ENCODE results near the gene PCDH9. TPM values are rescaled to one million over a fixed set of nuclear protein-coding genes. Genes with fewer than 3 reads are reported as not detected.
"Not testable (repeated sequence)": the region's sequence is repeated elsewhere in the genome, so short reads cannot be mapped to it uniquely, and the experiment has no call there.

PCDH9 gene
- total RNA-seq, 1 donor from 2014 or later = 9.8 TPM

DNA sequence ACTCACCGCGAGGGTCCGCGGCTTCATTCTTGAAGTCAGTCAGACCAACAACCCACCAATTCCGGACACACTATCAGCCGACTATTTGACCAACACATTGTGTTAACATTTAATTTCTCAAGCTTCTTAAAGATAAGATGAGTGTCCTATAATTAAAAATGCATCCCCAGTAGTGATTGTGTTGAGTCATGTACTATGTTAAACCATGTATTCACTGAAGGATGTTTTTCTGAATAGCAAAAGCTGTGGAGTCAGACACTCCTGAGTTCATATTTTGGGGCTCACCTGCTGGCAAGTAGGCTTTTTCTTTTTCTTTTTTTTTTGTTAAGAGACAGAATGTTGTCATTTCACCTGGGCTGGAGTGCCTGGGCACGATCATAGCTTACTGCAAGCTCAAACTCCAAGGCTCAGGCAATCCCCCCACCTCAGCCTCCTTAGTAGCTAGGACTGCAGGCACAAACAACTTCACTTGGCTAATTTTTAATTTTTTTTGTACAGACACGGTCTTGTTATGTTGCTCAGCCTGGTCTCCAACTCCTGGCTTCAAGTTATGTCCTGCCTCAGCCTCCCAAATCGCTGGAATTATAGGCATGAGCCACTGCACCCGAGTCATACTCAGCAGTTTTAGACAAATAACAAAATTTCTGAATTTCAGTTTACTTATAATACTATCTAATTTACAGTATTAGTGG is 606.9 kb downstream of the PCDH9 start:
- H3K4me3 Mint-ChIP-seq (ENCODE audit: unreplicated experiment) = no peak overlapping the region
- no peaks in the 10 kb centered on the region for H3K36me3 Mint-ChIP-seq (ENCODE audit: low read depth)
- no peaks in the 10 kb centered on the region for H3K4me1 Mint-ChIP-seq (ENCODE audit: low read depth)
- no peak overlapping the region for H3K27ac Mint-ChIP-seq (ENCODE audit: unreplicated experiment)
- H3K9me3 Mint-ChIP-seq (ENCODE audit: low read depth) = no peaks in the 10 kb centered on the region
- no peaks in the 10 kb centered on the region for H3K27me3 Mint-ChIP-seq (ENCODE audit: low read depth)
- TF ChIP-seq, protein P1, sequence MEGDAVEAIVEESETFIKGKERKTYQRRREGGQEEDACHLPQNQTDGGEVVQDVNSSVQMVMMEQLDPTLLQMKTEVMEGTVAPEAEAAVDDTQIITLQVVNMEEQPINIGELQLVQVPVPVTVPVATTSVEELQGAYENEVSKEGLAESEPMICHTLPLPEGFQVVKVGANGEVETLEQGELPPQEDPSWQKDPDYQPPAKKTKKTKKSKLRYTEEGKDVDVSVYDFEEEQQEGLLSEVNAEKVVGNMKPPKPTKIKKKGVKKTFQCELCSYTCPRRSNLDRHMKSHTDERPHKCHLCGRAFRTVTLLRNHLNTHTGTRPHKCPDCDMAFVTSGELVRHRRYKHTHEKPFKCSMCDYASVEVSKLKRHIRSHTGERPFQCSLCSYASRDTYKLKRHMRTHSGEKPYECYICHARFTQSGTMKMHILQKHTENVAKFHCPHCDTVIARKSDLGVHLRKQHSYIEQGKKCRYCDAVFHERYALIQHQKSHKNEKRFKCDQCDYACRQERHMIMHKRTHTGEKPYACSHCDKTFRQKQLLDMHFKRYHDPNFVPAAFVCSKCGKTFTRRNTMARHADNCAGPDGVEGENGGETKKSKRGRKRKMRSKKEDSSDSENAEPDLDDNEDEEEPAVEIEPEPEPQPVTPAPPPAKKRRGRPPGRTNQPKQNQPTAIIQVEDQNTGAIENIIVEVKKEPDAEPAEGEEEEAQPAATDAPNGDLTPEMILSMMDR (IDR thresholded peaks at IDR 0.05) = no peak
- no peak for DNase-seq (ENCODE audit: low spot score)

DNA sequence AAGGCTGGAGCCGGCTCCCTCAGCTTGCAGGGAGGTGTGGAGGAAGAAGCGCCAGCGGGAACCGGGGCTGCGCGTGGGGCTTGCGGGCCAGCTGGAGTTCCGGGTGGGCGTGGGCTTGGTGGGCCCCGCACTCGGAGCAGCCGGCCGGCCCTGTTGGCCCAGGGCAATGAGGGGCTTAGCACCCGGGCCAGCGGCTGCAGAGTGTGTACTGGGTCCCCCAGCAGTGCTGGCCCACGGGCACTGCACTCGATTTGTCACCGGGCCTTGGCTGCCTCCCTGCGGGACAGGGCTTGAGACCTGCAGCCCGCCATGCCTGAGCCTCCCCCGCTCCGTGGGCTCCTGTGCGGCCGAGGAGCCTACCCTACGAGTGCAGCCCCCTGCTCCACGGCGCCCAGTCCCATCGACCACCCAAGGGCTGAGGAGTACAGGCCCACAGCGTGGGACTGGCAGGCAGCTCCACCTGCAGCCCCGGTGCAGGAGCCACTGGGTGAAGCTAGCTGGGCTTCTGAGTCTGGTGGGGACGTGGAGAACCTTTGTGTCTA is 608.2 kb downstream of the PCDH9 start:
- not testable (repeated sequence) for H3K4me1 Mint-ChIP-seq (ENCODE audit: low read depth); H3K27me3 Mint-ChIP-seq (ENCODE audit: low read depth); H3K36me3 Mint-ChIP-seq (ENCODE audit: low read depth); H3K9me3 Mint-ChIP-seq (ENCODE audit: low read depth); H3K27ac Mint-ChIP-seq (ENCODE audit: unreplicated experiment); H3K4me3 Mint-ChIP-seq (ENCODE audit: unreplicated experiment)
- DNase-seq (ENCODE audit: low spot score) = peak; percentile 81

DNA sequence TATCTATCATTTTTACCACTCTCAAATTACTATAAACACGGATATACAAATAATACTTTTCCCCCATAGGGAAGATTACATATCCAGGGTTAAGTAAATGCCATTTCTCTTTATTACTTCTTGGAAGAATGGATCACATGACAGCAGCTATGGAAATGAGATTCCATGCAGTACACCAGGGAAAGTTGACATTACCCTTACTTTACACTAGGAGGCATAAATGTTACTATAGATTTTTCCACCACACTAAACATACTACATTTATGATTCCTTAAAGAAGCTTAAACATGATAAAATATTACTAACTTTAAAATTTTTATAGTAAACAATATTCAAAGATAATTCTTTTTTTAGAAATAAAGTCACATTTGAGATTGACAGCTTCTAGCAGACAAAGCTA is 611.4 kb downstream of the PCDH9 start:
- Mint-ChIP-seq H3K36me3 (ENCODE audit: low read depth) (no peaks in the 10 kb centered on the region), H3K27ac (ENCODE audit: unreplicated experiment) (no peak overlapping the region), H3K4me1 (ENCODE audit: low read depth) (no peaks in the 10 kb centered on the region), H3K9me3 (ENCODE audit: low read depth) (peaks cover 15% of the 10 kb centered on the region), H3K4me3 (ENCODE audit: unreplicated experiment) (no peak overlapping the region), H3K27me3 (ENCODE audit: low read depth) (no peaks in the 10 kb centered on the region)
- TF ChIP-seq, protein P1 (IDR thresholded peaks at IDR 0.05) = peak; percentile 85
- no peak for DNase-seq (ENCODE audit: low spot score)

DNA sequence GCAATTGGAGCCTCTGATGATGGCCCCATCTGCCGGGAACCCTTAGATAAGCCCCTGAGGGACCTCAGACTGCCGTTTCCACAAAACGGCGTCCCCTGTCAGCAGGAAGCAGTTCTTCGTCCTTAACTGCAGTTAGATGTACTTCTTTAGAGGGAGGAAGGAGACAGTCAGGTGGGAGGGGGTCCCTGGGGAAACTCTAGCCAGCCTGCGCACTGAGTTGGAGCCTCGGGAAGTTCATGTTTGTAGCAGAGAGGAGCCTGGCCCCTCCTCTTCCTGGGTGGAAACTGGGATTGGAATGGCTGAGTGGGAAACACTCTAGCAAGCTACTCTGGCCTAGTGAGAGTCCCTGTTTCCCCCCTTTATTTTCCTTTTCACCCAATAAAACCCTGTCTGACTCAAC is 612.4 kb downstream of the PCDH9 start:
- no peaks in the 10 kb centered on the region for H3K36me3 Mint-ChIP-seq (ENCODE audit: low read depth)
- no peak overlapping the region for H3K27ac Mint-ChIP-seq (ENCODE audit: unreplicated experiment)
- no peak for DNase-seq (ENCODE audit: low spot score)
- H3K9me3 Mint-ChIP-seq (ENCODE audit: low read depth) = peaks cover 15% of the 10 kb centered on the region
- no peak overlapping the region for H3K4me3 Mint-ChIP-seq (ENCODE audit: unreplicated experiment)
- no peaks in the 10 kb centered on the region for H3K27me3 Mint-ChIP-seq (ENCODE audit: low read depth)
- no peaks in the 10 kb centered on the region for H3K4me1 Mint-ChIP-seq (ENCODE audit: low read depth)
- TF ChIP-seq, protein P1 (IDR thresholded peaks at IDR 0.05) = no peak

DNA sequence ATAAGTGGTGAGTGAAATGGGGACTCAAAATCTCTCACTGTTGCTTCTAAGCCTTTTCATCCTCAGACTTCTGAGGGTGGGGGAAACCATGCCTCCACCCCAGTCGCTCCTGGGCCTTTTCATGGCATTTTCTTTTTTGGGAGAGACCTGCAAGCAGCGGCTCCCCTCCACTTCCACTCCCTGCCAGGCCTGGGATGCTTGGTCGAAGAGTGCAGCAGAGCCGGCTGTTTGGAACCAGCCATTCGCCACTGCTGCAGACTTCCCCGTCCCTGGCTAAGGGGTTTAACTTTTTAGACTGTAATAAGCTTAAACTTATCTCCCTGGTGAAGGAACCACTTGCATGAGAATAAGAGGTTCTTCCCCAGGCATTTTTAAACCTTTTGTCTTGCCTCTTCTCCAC is 617.2 kb downstream of the PCDH9 start:
- Mint-ChIP-seq H3K36me3 (ENCODE audit: low read depth) (no peaks in the 10 kb centered on the region), H3K27me3 (ENCODE audit: low read depth) (no peaks in the 10 kb centered on the region), H3K27ac (ENCODE audit: unreplicated experiment) (no peak overlapping the region)

More for the DNA sequence above, 617.2 kb downstream of the PCDH9 start:
- Mint-ChIP-seq H3K9me3 (ENCODE audit: low read depth) (peaks cover 15% of the 10 kb centered on the region), H3K4me3 (ENCODE audit: unreplicated experiment) (no peak overlapping the region), H3K4me1 (ENCODE audit: low read depth) (no peaks in the 10 kb centered on the region)
- TF ChIP-seq, protein P1 (IDR thresholded peaks at IDR 0.05) = no peak
- DNase-seq (ENCODE audit: low spot score) = no peak
